ENCODE data around the gene YY1AP1.

The YY1AP1 gene

DNA sequence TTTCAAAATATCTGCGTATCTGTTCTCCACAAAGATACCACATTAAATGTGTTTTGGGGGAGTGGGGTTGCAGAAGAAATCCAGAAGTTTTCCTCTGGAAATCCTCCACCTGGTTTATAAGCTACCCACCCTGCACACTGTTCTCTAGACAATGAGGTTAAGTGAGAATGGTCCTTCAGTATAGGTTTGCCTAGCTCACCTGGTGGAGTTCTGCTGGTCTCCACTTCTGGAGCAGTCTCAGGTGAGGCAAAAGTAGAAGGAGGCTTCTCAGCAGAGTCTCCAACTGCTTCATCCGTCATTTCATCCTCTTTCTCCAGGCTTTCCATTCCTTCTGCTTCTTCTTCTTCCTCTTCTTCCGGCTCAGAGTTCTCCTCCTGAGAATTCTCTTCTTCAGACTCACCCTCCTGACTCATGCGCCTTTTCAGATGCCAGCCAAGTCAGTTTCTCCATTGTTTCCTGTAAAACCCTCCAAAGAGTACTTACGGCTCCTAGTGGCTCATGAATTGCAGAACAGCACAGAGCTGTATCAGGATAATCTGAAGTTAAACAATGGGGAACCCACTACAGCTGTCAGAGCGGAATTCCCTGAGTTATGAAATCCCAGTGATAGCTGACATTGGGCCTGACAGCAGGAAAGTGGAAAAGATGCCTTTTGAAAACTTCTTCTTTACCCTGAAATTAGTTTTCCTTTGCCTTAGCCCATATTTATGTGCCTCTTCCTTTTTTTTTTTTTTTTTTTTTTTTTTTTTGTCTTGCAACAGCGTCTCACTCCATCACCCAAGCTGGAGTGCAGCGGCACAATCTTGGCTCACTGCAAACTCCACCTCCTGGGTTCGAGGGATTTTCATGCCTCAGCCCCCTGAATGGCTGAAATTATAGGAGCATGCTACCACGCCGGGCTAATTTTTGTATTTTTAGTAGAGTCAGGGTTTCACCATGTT, 40.1 kb downstream of the YY1AP1 start:
- H2AFZ ChIP-seq (ENCODE audit: low read depth, low read length), result no peak overlapping the region
- peak overlapping the region in 1 of 2 experiments; percentile 86 for H3K4me3 ChIP-seq (ENCODE audit: insufficient read depth in 1 of 2, low read depth in 1 of 2, low read length in 2 of 2)
- DNase-seq, result peak; percentile 98
- H3K4ac ChIP-seq (ENCODE audit: low read depth in 1 of 2, low read length in 2 of 2), result no peak overlapping the region
- peak overlapping the region; percentile 17 for H3K4me2 ChIP-seq (ENCODE audit: low read length, poor library complexity, severe bottlenecking)
- no peak overlapping the region for H2AK5ac ChIP-seq (ENCODE audit: low read length, severe bottlenecking)
- no peak overlapping the region for H4K91ac ChIP-seq (ENCODE audit: low read length)
- H2BK5ac ChIP-seq (ENCODE audit: low read depth, low read length, poor library complexity, severe bottlenecking), result no peak overlapping the region
- H3K4me1 ChIP-seq (ENCODE audit: control insufficient read depth, insufficient read depth, low read depth, low read length), result no peaks in the 10 kb centered on the region
- no peak overlapping the region for H3K14ac ChIP-seq (ENCODE audit: low read length in 2 of 2)
- no peak overlapping the region for H2BK12ac ChIP-seq (ENCODE audit: low read length in 2 of 2)
- peak overlapping the region; percentile 33 for H3K27ac ChIP-seq (ENCODE audit: low read length, poor library complexity, severe bottlenecking)
- peaks cover 0 to 8% of the 10 kb centered on the region in 2 experiments for H3K36me3 ChIP-seq (ENCODE audit: control insufficient read depth in 1 of 2, insufficient read depth in 2 of 2, low read depth in 1 of 2, low read length in 2 of 2)
- peak overlapping the region; percentile 80 for H4K8ac ChIP-seq (ENCODE audit: low read length)
- no peaks in the 10 kb centered on the region for H3K27me3 ChIP-seq (ENCODE audit: control insufficient read depth in 1 of 2, insufficient read depth in 1 of 2, low read length in 2 of 2)
- 56% methylated on average over 10 of the region's 11 CpGs for WGBS
- peaks cover 4% of the 10 kb centered on the region for H3K9me3 ChIP-seq (ENCODE audit: control insufficient read depth, low read length)
- no peak overlapping the region for H2BK15ac ChIP-seq (ENCODE audit: low read depth, poor library complexity, severe bottlenecking)
- peak overlapping the region; percentile 93 for H3K9ac ChIP-seq (ENCODE audit: low read length)
- peak overlapping the region; percentile 58 for H2BK120ac ChIP-seq (ENCODE audit: low read depth, low read length)
- H3K79me1 ChIP-seq (replicated peaks; ENCODE audit: low read length, poor library complexity, severe bottlenecking), result peaks cover 2% of the 10 kb centered on the region
- no peak overlapping the region for H3K23ac ChIP-seq (ENCODE audit: low read length in 2 of 2)
- peak overlapping the region in 1 of 2 experiments; percentile 71 for H3K18ac ChIP-seq (ENCODE audit: low read depth in 1 of 2, low read length in 2 of 2)

DNA sequence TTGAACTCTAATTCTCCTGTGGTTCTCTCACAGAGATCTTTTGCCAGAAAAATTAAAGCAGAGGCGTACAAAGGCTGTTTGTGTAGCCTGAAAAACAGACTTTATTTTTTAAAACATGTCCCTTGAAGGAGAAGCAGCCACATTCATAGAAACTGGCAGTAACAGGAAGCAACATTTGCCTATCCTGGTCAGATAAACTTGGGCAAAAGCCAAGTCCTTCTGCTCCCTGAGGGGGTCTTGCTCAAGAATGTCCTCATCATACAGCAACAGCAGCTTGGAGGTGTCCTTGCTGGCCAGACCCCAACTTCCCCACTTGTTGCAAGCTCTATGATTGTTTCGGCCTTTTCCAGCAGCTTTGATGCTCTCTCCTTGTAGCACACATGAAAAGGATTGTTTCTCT, 42.3 kb downstream of the YY1AP1 start:
- Histone ChIP-seq H3K23ac (ENCODE audit: low read length in 2 of 2) (no peak overlapping the region), H3K4me1 (ENCODE audit: control insufficient read depth, insufficient read depth, low read depth, low read length) (no peaks in the 10 kb centered on the region), H2BK15ac (ENCODE audit: low read depth, poor library complexity, severe bottlenecking) (no peak overlapping the region), H3K14ac (ENCODE audit: low read length in 2 of 2) (no peak overlapping the region), H4K91ac (ENCODE audit: low read length) (no peak overlapping the region), H2BK5ac (ENCODE audit: low read depth, low read length, poor library complexity, severe bottlenecking) (no peak overlapping the region), H3K9me3 (ENCODE audit: control insufficient read depth, low read length) (peaks cover 14% of the 10 kb centered on the region), H3K27ac (ENCODE audit: low read length, poor library complexity, severe bottlenecking) (no peak overlapping the region), H3K4me3 (ENCODE audit: insufficient read depth in 1 of 2, low read depth in 1 of 2, low read length in 2 of 2) (peak overlapping the region in 1 of 2 experiments; percentile 63), H2AFZ (ENCODE audit: low read depth, low read length) (no peak overlapping the region), H3K18ac (ENCODE audit: low read depth in 1 of 2, low read length in 2 of 2) (no peak overlapping the region), H4K8ac (ENCODE audit: low read length) (no peak overlapping the region), H3K4me2 (ENCODE audit: low read length, poor library complexity, severe bottlenecking) (no peak overlapping the region), H3K79me1 (replicated peaks; ENCODE audit: low read length, poor library complexity, severe bottlenecking) (peaks cover 2% of the 10 kb centered on the region), H3K27me3 (ENCODE audit: control insufficient read depth in 1 of 2, insufficient read depth in 1 of 2, low read length in 2 of 2) (no peaks in the 10 kb centered on the region), H3K9ac (ENCODE audit: low read length) (peak overlapping the region; percentile 46), H3K4ac (ENCODE audit: low read depth in 1 of 2, low read length in 2 of 2) (no peak overlapping the region), H2BK12ac (ENCODE audit: low read length in 2 of 2) (no peak overlapping the region), H2AK5ac (ENCODE audit: low read length, severe bottlenecking) (no peak overlapping the region), H2BK120ac (ENCODE audit: low read depth, low read length) (no peak overlapping the region), H3K36me3 (ENCODE audit: control insufficient read depth in 1 of 2, insufficient read depth in 2 of 2, low read depth in 1 of 2, low read length in 2 of 2) (peaks cover 0 to 15% of the 10 kb centered on the region in 2 experiments)
- WGBS, result 98% methylated on average over 2 of the region's 2 CpGs
- peak; percentile 43 for DNase-seq

DNA sequence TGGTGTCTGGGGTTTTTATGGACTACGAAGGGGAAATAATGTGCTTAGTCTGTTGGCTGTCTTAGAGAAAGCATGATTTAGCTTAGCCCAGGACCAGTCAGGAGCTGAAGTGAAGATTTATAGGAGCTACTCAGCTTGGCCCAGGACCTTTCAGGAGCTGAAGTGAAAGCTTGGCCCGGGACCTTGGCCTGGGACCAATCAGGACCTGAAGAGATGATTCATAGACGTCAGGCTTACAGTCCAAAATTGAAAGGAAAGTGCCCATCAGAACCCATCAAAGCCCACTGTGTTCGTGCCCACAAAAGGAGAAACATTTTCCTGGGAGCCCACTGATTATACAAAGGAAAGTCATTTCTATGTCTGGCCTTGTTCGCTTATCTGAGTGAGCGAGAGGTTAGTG, 42.9 kb downstream of the YY1AP1 start:
- H3K9me3 ChIP-seq (ENCODE audit: control insufficient read depth, low read length), result peaks cover 14% of the 10 kb centered on the region
- H3K79me1 ChIP-seq (replicated peaks; ENCODE audit: low read length, poor library complexity, severe bottlenecking), result peaks cover 2% of the 10 kb centered on the region
- H2BK5ac ChIP-seq (ENCODE audit: low read depth, low read length, poor library complexity, severe bottlenecking), result no peak overlapping the region
- 90% methylated on average over 6 of the region's 6 CpGs for WGBS
- no peak overlapping the region for H2BK15ac ChIP-seq (ENCODE audit: low read depth, poor library complexity, severe bottlenecking)
- no peak overlapping the region for H2BK120ac ChIP-seq (ENCODE audit: low read depth, low read length)
- no peak overlapping the region for H3K27ac ChIP-seq (ENCODE audit: low read length, poor library complexity, severe bottlenecking)
- H3K36me3 ChIP-seq (ENCODE audit: control insufficient read depth in 1 of 2, insufficient read depth in 2 of 2, low read depth in 1 of 2, low read length in 2 of 2), result peaks cover 0 to 15% of the 10 kb centered on the region in 2 experiments
- no peak overlapping the region for H2AK5ac ChIP-seq (ENCODE audit: low read length, severe bottlenecking)
- H3K9ac ChIP-seq (ENCODE audit: low read length), result peak overlapping the region; percentile 46
- no peaks in the 10 kb centered on the region for H3K4me1 ChIP-seq (ENCODE audit: control insufficient read depth, insufficient read depth, low read depth, low read length)
- H3K27me3 ChIP-seq (ENCODE audit: control insufficient read depth in 1 of 2, insufficient read depth in 1 of 2, low read length in 2 of 2), result no peaks in the 10 kb centered on the region
- no peak overlapping the region for H4K8ac ChIP-seq (ENCODE audit: low read length)
- H3K4me2 ChIP-seq (ENCODE audit: low read length, poor library complexity, severe bottlenecking), result no peak overlapping the region
- H3K18ac ChIP-seq (ENCODE audit: low read depth in 1 of 2, low read length in 2 of 2), result no peak overlapping the region
- H3K14ac ChIP-seq (ENCODE audit: low read length in 2 of 2), result no peak overlapping the region
- no peak for DNase-seq
- no peak overlapping the region for H2BK12ac ChIP-seq (ENCODE audit: low read length in 2 of 2)
- no peak overlapping the region for H3K4ac ChIP-seq (ENCODE audit: low read depth in 1 of 2, low read length in 2 of 2)
- H4K91ac ChIP-seq (ENCODE audit: low read length), result no peak overlapping the region
- H2AFZ ChIP-seq (ENCODE audit: low read depth, low read length), result no peak overlapping the region
- no peak overlapping the region for H3K23ac ChIP-seq (ENCODE audit: low read length in 2 of 2)
- H3K4me3 ChIP-seq (ENCODE audit: insufficient read depth in 1 of 2, low read depth in 1 of 2, low read length in 2 of 2), result peak overlapping the region in 1 of 2 experiments; percentile 63

DNA sequence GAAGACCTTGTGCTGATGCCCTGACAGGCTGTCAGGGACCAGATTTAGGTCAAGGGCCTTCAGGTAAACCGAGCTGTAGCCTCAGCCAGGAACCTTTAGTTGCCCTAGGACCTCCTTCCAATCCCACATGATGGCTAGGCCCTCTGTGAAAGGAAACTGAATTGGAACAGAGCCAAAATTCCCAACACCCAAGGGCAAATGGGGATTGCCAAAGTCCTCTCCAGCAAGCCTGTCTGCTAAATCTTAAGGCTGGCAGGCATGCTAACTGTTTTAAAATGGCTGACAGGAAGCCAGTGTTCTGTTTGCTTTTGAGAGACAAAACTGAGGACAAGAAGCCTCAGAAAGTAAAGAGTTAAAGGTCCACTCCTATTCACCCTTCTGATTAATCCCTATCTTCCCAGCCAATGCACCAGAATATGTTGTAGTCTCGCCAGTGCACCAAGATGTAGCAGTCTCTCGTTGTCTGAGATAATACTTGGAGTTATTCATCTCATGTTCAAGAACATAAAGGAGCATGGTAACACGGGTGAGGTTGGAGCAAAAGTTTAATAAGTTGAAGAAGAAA, 43.5 kb downstream of the YY1AP1 start:
- no peak overlapping the region for H4K91ac ChIP-seq (ENCODE audit: low read length)
- H4K8ac ChIP-seq (ENCODE audit: low read length), result no peak overlapping the region
- no peak overlapping the region for H2AFZ ChIP-seq (ENCODE audit: low read depth, low read length)
- H3K4me3 ChIP-seq (ENCODE audit: insufficient read depth in 1 of 2, low read depth in 1 of 2, low read length in 2 of 2), result peak overlapping the region in 1 of 2 experiments; percentile 63
- H3K36me3 ChIP-seq (ENCODE audit: control insufficient read depth in 1 of 2, insufficient read depth in 2 of 2, low read depth in 1 of 2, low read length in 2 of 2), result peaks cover 0 to 15% of the 10 kb centered on the region in 2 experiments
- peaks cover 2% of the 10 kb centered on the region for H3K79me1 ChIP-seq (replicated peaks; ENCODE audit: low read length, poor library complexity, severe bottlenecking)
- peak overlapping the region in 1 of 2 experiments; percentile 61 for H3K4ac ChIP-seq (ENCODE audit: low read depth in 1 of 2, low read length in 2 of 2)
- no peak overlapping the region for H2BK5ac ChIP-seq (ENCODE audit: low read depth, low read length, poor library complexity, severe bottlenecking)
- no peaks in the 10 kb centered on the region for H3K27me3 ChIP-seq (ENCODE audit: control insufficient read depth in 1 of 2, insufficient read depth in 1 of 2, low read length in 2 of 2)
- no peak overlapping the region for H3K14ac ChIP-seq (ENCODE audit: low read length in 2 of 2)
- H2BK12ac ChIP-seq (ENCODE audit: low read length in 2 of 2), result peak overlapping the region in 1 of 2 experiments; percentile 16
- peak overlapping the region; percentile 46 for H3K9ac ChIP-seq (ENCODE audit: low read length)
- peaks cover 14% of the 10 kb centered on the region for H3K9me3 ChIP-seq (ENCODE audit: control insufficient read depth, low read length)
- 90% methylated on average over 4 of the region's 4 CpGs for WGBS
- H2BK120ac ChIP-seq (ENCODE audit: low read depth, low read length), result no peak overlapping the region
- peak overlapping the region in 1 of 2 experiments; percentile 40 for H3K18ac ChIP-seq (ENCODE audit: low read depth in 1 of 2, low read length in 2 of 2)
- no peak overlapping the region for H2AK5ac ChIP-seq (ENCODE audit: low read length, severe bottlenecking)
- DNase-seq, result no peak
- H2BK15ac ChIP-seq (ENCODE audit: low read depth, poor library complexity, severe bottlenecking), result no peak overlapping the region
- H3K4me1 ChIP-seq (ENCODE audit: control insufficient read depth, insufficient read depth, low read depth, low read length), result no peaks in the 10 kb centered on the region
- no peak overlapping the region for H3K4me2 ChIP-seq (ENCODE audit: low read length, poor library complexity, severe bottlenecking)
- H3K27ac ChIP-seq (ENCODE audit: low read length, poor library complexity, severe bottlenecking), result no peak overlapping the region
- H3K23ac ChIP-seq (ENCODE audit: low read length in 2 of 2), result no peak overlapping the region
